GM23338 (cell line): Measurements from ENCODE around the gene ZFYVE27.

Experiments used
- CREB1 ChIP-seq: fragments of 250-450 bp; sonication (Bioruptor Pico); IDR thresholded peaks from 2 replicates; pipeline ENCODE4 v1.5.0; 2020; ENCODE audit warnings: low read depth, mild to moderate bottlenecking, moderate library complexity
- CTCF ChIP-seq, 2 experiments: fragments of 200-600 bp in 1 of 2; sonication (generic) in 1 of 2; conservative IDR thresholded peaks; 2 replicates each; pipeline versions ENCODE4 v1.5.1 to v1.6.1; 2016 to 2017; ENCODE audit warnings: antibody characterized with exemption in 2 of 2, low read depth in 2 of 2, mild to moderate bottlenecking in 2 of 2, moderate library complexity in 1 of 2
- ETS1 ChIP-seq: IDR thresholded peaks from 2 replicates; pipeline ENCODE4 v1.6.1; 2016; ENCODE audit warnings: antibody characterized with exemption
- EZH2 ChIP-seq: fragments of 200-600 bp; sonication (generic); IDR thresholded peaks from one replicate; pipeline ENCODE4 v1.8.0; 2017; ENCODE audit warnings: antibody characterized with exemption, mild to moderate bottlenecking, low read depth; ENCODE audit not compliant: unreplicated experiment
- EZH2phosphoT487 ChIP-seq: fragments of 200-600 bp; sonication (generic); IDR thresholded peaks from one replicate; pipeline ENCODE4 v1.8.1; 2018; ENCODE audit warnings: antibody characterized with exemption; ENCODE audit not compliant: unreplicated experiment
- JUNB ChIP-seq: IDR thresholded peaks from one replicate; pipeline ENCODE4 v1.6.1; 2016; ENCODE audit warnings: antibody characterized with exemption; ENCODE audit not compliant: unreplicated experiment
- NANOG ChIP-seq: IDR thresholded peaks from 2 replicates; pipeline ENCODE4 v1.6.1; 2016; ENCODE audit warnings: antibody characterized with exemption, borderline replicate concordance
- POLR2AphosphoS5 ChIP-seq: IDR thresholded peaks from 2 replicates; pipeline ENCODE4 v1.6.1; 2016; ENCODE audit warnings: antibody characterized with exemption, low read depth
- REST ChIP-seq: IDR thresholded peaks from one replicate; pipeline ENCODE4 v1.6.1; 2018; ENCODE audit warnings: antibody characterized with exemption; ENCODE audit not compliant: unreplicated experiment
- STAT1 ChIP-seq: IDR thresholded peaks from one replicate; pipeline ENCODE4 v1.6.1; 2016; ENCODE audit warnings: antibody characterized with exemption; ENCODE audit not compliant: unreplicated experiment
- ZNF114 ChIP-seq: fragments of 250-450 bp; sonication (Bioruptor Pico); IDR thresholded peaks from 2 replicates; pipeline ENCODE4 v1.5.0; 2020; ENCODE audit warnings: mild to moderate bottlenecking, moderate library complexity
- ZNF331 ChIP-seq: fragments of 250-450 bp; sonication (Bioruptor Pico); IDR thresholded peaks from 2 replicates; pipeline ENCODE4 v1.5.0; 2020; ENCODE audit warnings: low read depth, mild to moderate bottlenecking, moderate library complexity
- ZNF462 ChIP-seq: fragments of 250-450 bp; sonication (Bioruptor Pico); IDR thresholded peaks from 2 replicates; pipeline ENCODE4 v1.5.0; 2020; ENCODE audit warnings: mild to moderate bottlenecking, moderate library complexity

GRCh38 chr10:97759946-97760345 is 23.0 kb downstream of the ZFYVE27 start:
- no peak for TF ChIP-seq STAT1
- TF ChIP-seq CTCF (conservative IDR thresholded peaks at IDR 0.05; ENCODE audit: low read depth in 2 of 2), result no peak
- TF ChIP-seq POLR2AphosphoS5, result no peak
- TF ChIP-seq ETS1, result no peak
- no peak for TF ChIP-seq JUNB
- no peak for TF ChIP-seq REST
- no peak for TF ChIP-seq ZNF462
- TF ChIP-seq EZH2, result no peak
- TF ChIP-seq CREB1 (CRISPR knock-in tag), result no peak
- TF ChIP-seq EZH2phosphoT487, result no peak
- TF ChIP-seq ZNF331 (CRISPR knock-in tag), result no peak
- no peak for TF ChIP-seq NANOG
- no peak for TF ChIP-seq ZNF114 (CRISPR knock-in tag)
